Epithelial cell of proximal tubule (primary cell): Measurements from ENCODE around the gene LCE1B. TPM values are rescaled to one million over a fixed set of nuclear protein-coding genes. Genes with fewer than 3 reads are reported as not detected.

ENCODE experiments used
- DNase-seq: peaks from one replicate; pipeline ENCODE4 v3.0.0-alpha.2; 2011; ENCODE audit warnings: low read depth
- H3K4me3 ChIP-seq: 2 replicates; pipeline ENCODE4 v1.5.1; 2011; ENCODE audit warnings: low read depth, mild to moderate bottlenecking, low read length
- CTCF ChIP-seq: conservative IDR thresholded peaks from 2 replicates; pipeline ENCODE4 v1.5.1; 2012; ENCODE audit warnings: low read depth, mild to moderate bottlenecking, low read length
- total RNA-seq: library from RNA; depleted of rRNA; stranded (reverse); fragments of >200 nt; gene quantifications from 2 replicates; pipeline ENCODE4 v1.2.3, GENCODE V29; 2015

Gene LCE1B
- not detected in 2 replicates for total RNA-seq

- TF ChIP-seq CTCF: no peak
- no peak within 1 kb of the TSS for H3K4me3 ChIP-seq
- DNase-seq: no peak
Measured at GRCh38 chr1:152811671-152812070, at the start of gene LCE1B. Gene LCE1B (plus strand): TSS chr1:152811971. CDS start chr1:152812447, 476 bp downstream.

- no peak overlapping the region for H3K4me3 ChIP-seq
- TF ChIP-seq CTCF: peak; percentile 13
- DNase-seq: peak; percentile 18
Measured at GRCh38 chr1:152768847-152769533, 42.8 kb upstream of the LCE1B start.

- TF ChIP-seq CTCF: no peak
- H3K4me3 ChIP-seq: no peak overlapping the region
- DNase-seq: no peak
Measured at GRCh38 chr1:152770411-152770810, 41.4 kb upstream of the LCE1B start.

GRCh38 chr1:152774875-152775274 is 36.9 kb upstream of the LCE1B start, which contains the start of gene LCE1F:
Gene LCE1F (plus strand): TSS chr1:152775140. CDS start chr1:152776372, 1,232 bp downstream.
- no peak for TF ChIP-seq CTCF
- H3K4me3 ChIP-seq: no peak within 1 kb of the TSS
- DNase-seq: no peak

- no peak for TF ChIP-seq CTCF
- no peak for DNase-seq
- no peak overlapping the region for H3K4me3 ChIP-seq
Measured at GRCh38 chr1:152776361-152776760, 35.4 kb upstream of the LCE1B start.

GRCh38 chr1:152777510-152778137 is 34.1 kb upstream of the LCE1B start:
- DNase-seq: no peak
- TF ChIP-seq CTCF: peak; percentile 41

GRCh38 chr1:152783095-152783494 is 28.7 kb upstream of the LCE1B start:
- no peak for TF ChIP-seq CTCF
- H3K4me3 ChIP-seq: no peak overlapping the region
- no peak for DNase-seq

More at GRCh38 chr1:152777510-152778137, 34.1 kb upstream of the LCE1B start:
- H3K4me3 ChIP-seq: no peak overlapping the region
